Keratinocyte (primary cell): Measurements from ENCODE around the gene PCSK2. TPM values are rescaled to one million over a fixed set of nuclear protein-coding genes. Genes with fewer than 3 reads are reported as not detected.

ENCODE experiments used
- DNase-seq: peaks from one replicate; pipeline ENCODE4 v3.0.0-alpha.2; 2011; ENCODE audit warnings: low read depth, missing footprints, low spot score
- FAIRE-seq: peaks from 2 replicates; lab custom pipeline; 2011; peaks lifted over from hg19 to GRCh38; lab: Jason Lieb, UNC
- H2AFZ ChIP-seq: 2 replicates; pipeline ENCODE4 v1.6.0; 2012; ENCODE audit warnings: low read length, control low read depth, inconsistent platforms; ENCODE audit not compliant: control insufficient read depth
- H3K27ac ChIP-seq: 2 replicates; pipeline ENCODE4 v1.5.1; 2011; ENCODE audit warnings: low read length; ENCODE audit not compliant: control insufficient read depth, insufficient read depth
- H3K27me3 ChIP-seq: 3 replicates; pipeline ENCODE4 v1.6.0; 2011; ENCODE audit warnings: low read length; ENCODE audit not compliant: control insufficient read depth, insufficient read depth; ENCODE audit errors: extremely low read depth
- H3K36me3 ChIP-seq, 2 experiments: 2 replicates in 1 of 2; 3 replicates in 1 of 2; pipeline ENCODE4 v1.5.1; 2011; ENCODE audit warnings: low read length in 2 of 2, mild to moderate bottlenecking in 1 of 2; ENCODE audit not compliant: control insufficient read depth in 2 of 2, insufficient read depth in 2 of 2; ENCODE audit errors: extremely low read depth in 1 of 2
- H3K4me1 ChIP-seq: 3 replicates; pipeline ENCODE4 v1.5.1; 2011; ENCODE audit warnings: low read length; ENCODE audit not compliant: control insufficient read depth, insufficient read depth; ENCODE audit errors: extremely low read depth
- H3K4me2 ChIP-seq: 3 replicates; pipeline ENCODE4 v1.6.0; 2011; ENCODE audit warnings: low read depth, low read length; ENCODE audit not compliant: control insufficient read depth, insufficient read depth; ENCODE audit errors: extremely low read depth
- H3K4me3 ChIP-seq, 3 experiments: fragments of 200-600 bp in 1 of 3; sonication (generic) in 1 of 3; 2 replicates in 2 of 3; 3 replicates in 1 of 3; pipeline ENCODE4 v1.5.1; 2011 to 2016; ENCODE audit warnings: low read length in 3 of 3, mild to moderate bottlenecking in 3 of 3, control low read depth in 2 of 3, inconsistent platforms in 1 of 3, low read depth in 1 of 3, mixed read lengths in 1 of 3, mixed run types in 1 of 3, moderate library complexity in 1 of 3; ENCODE audit not compliant: control insufficient read depth in 2 of 3, insufficient read depth in 2 of 3; ENCODE audit errors: extremely low read depth in 1 of 3
- H3K79me2 ChIP-seq: 2 replicates; pipeline ENCODE4 v1.6.0; 2012; ENCODE audit warnings: low read length; ENCODE audit not compliant: control insufficient read depth, insufficient read depth
- H3K9ac ChIP-seq: 3 replicates; pipeline ENCODE4 v1.6.0; 2011; ENCODE audit warnings: low read length; ENCODE audit not compliant: control insufficient read depth, insufficient read depth; ENCODE audit errors: extremely low read depth
- H3K9me1 ChIP-seq: 3 replicates; pipeline ENCODE4 v1.6.0; 2011; ENCODE audit warnings: low read length; ENCODE audit not compliant: control insufficient read depth, insufficient read depth; ENCODE audit errors: extremely low read depth
- H3K9me3 ChIP-seq: 2 replicates; pipeline ENCODE4 v1.5.1; 2012; ENCODE audit warnings: low read depth, low read length; ENCODE audit not compliant: control insufficient read depth
- H4K20me1 ChIP-seq: 3 replicates; pipeline ENCODE4 v1.6.0; 2011; ENCODE audit warnings: low read length; ENCODE audit not compliant: control insufficient read depth, insufficient read depth; ENCODE audit errors: extremely low read depth
- EZH2 ChIP-seq: IDR thresholded peaks from one replicate; pipeline ENCODE4 v1.6.1; 2012; ENCODE audit warnings: inconsistent platforms, mild to moderate bottlenecking, low read length, moderate library complexity
- dilution Hi-C: fragments of 300-500 bp; cut with MboI; formaldehyde crosslinking; loops from one replicate; pipeline ENCODE4 v1.7.0; 2020; ENCODE audit warnings: low sequenced_read_pairs; ENCODE audit not compliant: extremely low pct_ligation_motif_present
- polyA plus RNA-seq, 5 experiments: library from polyadenylated mRNA; depleted of rRNA in 3 of 5; stranded (reverse) in 3 of 5; stranded (forward) in 1 of 5; unstranded in 1 of 5; fragments of >200 nt; gene quantifications; 1 replicate in 1 of 5; 2 replicates in 3 of 5; 3 replicates in 1 of 5; pipeline versions ENCODE4 v1.2.1 to v1.2.3, GENCODE V29; 2011 to 2012; ENCODE audit warnings: missing spikeins in 2 of 5, low read depth in 1 of 5, low replicate concordance in 1 of 5
- TF ChIP-seq, protein P1 (sequence below), 3 experiments: IDR thresholded peaks in 1 of 3; conservative IDR thresholded peaks in 1 of 3; optimal IDR thresholded peaks in 1 of 3; 2 replicates in 2 of 3; 3 replicates in 1 of 3; pipeline versions ENCODE3 to v1.5.1; 2011; ENCODE audit warnings: low read length in 3 of 3, mild to moderate bottlenecking in 3 of 3, moderate library complexity in 2 of 3, control low read depth in 1 of 3, inconsistent platforms in 1 of 3; ENCODE audit not compliant: insufficient read depth in 2 of 3; ENCODE audit errors: extremely low read depth in 1 of 3

PCSK2 gene
- polyA plus RNA-seq, 1 donor (not counting 4 experiments of a cell fraction or from before 2014, with no cell fraction given): not detected

- DNase-seq: no peak
- Histone ChIP-seq H3K4me1 (no peaks in the 10 kb centered on the region), H3K79me2 (no peaks in the 10 kb centered on the region), H4K20me1 (no peaks in the 10 kb centered on the region), H2AFZ (no peak overlapping the region), H3K9me1 (no peaks in the 10 kb centered on the region), H3K4me2 (no peak overlapping the region), H3K9me3 (no peaks in the 10 kb centered on the region), H3K27ac (no peak overlapping the region), H3K9ac (no peak overlapping the region), H3K27me3 (no peaks in the 10 kb centered on the region), H3K4me3 (no peak overlapping the region), H3K36me3 (no peaks in the 10 kb centered on the region)
- no peak for FAIRE-seq
- TF ChIP-seq, protein P1, sequence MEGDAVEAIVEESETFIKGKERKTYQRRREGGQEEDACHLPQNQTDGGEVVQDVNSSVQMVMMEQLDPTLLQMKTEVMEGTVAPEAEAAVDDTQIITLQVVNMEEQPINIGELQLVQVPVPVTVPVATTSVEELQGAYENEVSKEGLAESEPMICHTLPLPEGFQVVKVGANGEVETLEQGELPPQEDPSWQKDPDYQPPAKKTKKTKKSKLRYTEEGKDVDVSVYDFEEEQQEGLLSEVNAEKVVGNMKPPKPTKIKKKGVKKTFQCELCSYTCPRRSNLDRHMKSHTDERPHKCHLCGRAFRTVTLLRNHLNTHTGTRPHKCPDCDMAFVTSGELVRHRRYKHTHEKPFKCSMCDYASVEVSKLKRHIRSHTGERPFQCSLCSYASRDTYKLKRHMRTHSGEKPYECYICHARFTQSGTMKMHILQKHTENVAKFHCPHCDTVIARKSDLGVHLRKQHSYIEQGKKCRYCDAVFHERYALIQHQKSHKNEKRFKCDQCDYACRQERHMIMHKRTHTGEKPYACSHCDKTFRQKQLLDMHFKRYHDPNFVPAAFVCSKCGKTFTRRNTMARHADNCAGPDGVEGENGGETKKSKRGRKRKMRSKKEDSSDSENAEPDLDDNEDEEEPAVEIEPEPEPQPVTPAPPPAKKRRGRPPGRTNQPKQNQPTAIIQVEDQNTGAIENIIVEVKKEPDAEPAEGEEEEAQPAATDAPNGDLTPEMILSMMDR (optimal IDR thresholded peaks at IDR 0.05 in 1 of 3, IDR thresholded peaks at IDR 0.05 in 1 of 3, conservative IDR thresholded peaks at IDR 0.05 in 1 of 3; ENCODE audit: extremely low read depth in 1 of 3, insufficient read depth in 2 of 3, low read length in 3 of 3): no peak
- TF ChIP-seq EZH2: no peak
- dilution Hi-C loops: no loop called here
Measured at GRCh38 chr20:17320456-17320855, 93.6 kb downstream of the PCSK2 start.

DNA sequence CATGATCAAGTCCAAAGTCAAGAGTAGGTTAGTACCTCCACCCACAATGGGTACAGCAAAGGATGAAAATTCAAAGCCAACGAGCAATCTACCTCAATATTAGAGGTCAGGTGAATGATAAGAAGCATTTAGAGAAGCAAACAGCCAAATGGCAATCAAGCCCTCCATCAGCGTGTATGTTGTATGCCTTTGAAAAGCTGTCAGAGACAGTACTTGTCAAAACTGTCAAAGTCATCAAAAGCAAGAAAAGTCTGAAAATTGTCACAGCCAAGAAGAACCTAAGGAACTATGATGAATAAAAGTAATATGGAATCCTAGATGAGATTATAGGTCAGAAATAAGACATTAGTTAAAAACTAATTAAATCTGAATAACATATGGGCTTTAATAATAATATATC, 99.3 kb downstream of the PCSK2 start:
- H2AFZ ChIP-seq: no peak overlapping the region
- H3K9me3 ChIP-seq: no peaks in the 10 kb centered on the region
- no peak overlapping the region for H3K4me2 ChIP-seq
- H3K9me1 ChIP-seq: no peaks in the 10 kb centered on the region
- dilution Hi-C loops: no loop called here
- peaks cover 10% of the 10 kb centered on the region for H3K27me3 ChIP-seq
- FAIRE-seq (no peak), DNase-seq (no peak)
- no peaks in the 10 kb centered on the region for H4K20me1 ChIP-seq
- H3K9ac ChIP-seq: no peak overlapping the region
- no peaks in the 10 kb centered on the region for H3K36me3 ChIP-seq
- no peak for TF ChIP-seq EZH2
- TF ChIP-seq, protein P1 (optimal IDR thresholded peaks at IDR 0.05 in 1 of 3, IDR thresholded peaks at IDR 0.05 in 1 of 3, conservative IDR thresholded peaks at IDR 0.05 in 1 of 3; ENCODE audit: extremely low read depth in 1 of 3, insufficient read depth in 2 of 3, low read length in 3 of 3): no peak
- no peak overlapping the region for H3K4me3 ChIP-seq
- H3K4me1 ChIP-seq: no peaks in the 10 kb centered on the region
- H3K27ac ChIP-seq: no peak overlapping the region
- no peaks in the 10 kb centered on the region for H3K79me2 ChIP-seq
